Small intestine (tissue), 7 donors: ENCODE data around the gene CHST8. TPM values are rescaled to one million over a fixed set of nuclear protein-coding genes. Genes with fewer than 3 reads are reported as not detected.

Experiments used
- DNase-seq, 2 donors: peaks; one replicate each; pipeline versions ENCODE4 v3.0.0 to v3.0.0-alpha.2; 2013
- FAIRE-seq: peaks from 2 replicates; lab custom pipeline; 2012; peaks lifted over from hg19 to GRCh38; lab: Jason Lieb, UNC
- H3K27ac ChIP-seq, 3 donors: one replicate each; pipeline ENCODE4 v1.5.1; 2013; ENCODE audit warnings: low read length in 2 of 3, mild to moderate bottlenecking in 2 of 3, control low read depth in 1 of 3, inconsistent platforms in 1 of 3, low read depth in 1 of 3, moderate library complexity in 1 of 3
- H3K27me3 ChIP-seq, 3 donors: one replicate each; pipeline ENCODE4 v1.6.1; 2013; ENCODE audit warnings: low read length in 3 of 3, inconsistent platforms in 1 of 3; ENCODE audit not compliant: control insufficient read depth in 3 of 3, insufficient read depth in 3 of 3
- H3K36me3 ChIP-seq, 3 donors: one replicate each; pipeline ENCODE4 v1.6.1; 2013; ENCODE audit warnings: low read length in 3 of 3, inconsistent platforms in 1 of 3, low read depth in 1 of 3, mild to moderate bottlenecking in 1 of 3, moderate library complexity in 1 of 3; ENCODE audit not compliant: control insufficient read depth in 3 of 3, insufficient read depth in 2 of 3
- H3K4me1 ChIP-seq, 3 donors: one replicate each; pipeline ENCODE4 v1.6.1; 2013; ENCODE audit warnings: low read length in 2 of 3, inconsistent platforms in 1 of 3, low read depth in 1 of 3, mild to moderate bottlenecking in 1 of 3, moderate library complexity in 1 of 3; ENCODE audit not compliant: control insufficient read depth in 3 of 3, insufficient read depth in 2 of 3
- H3K4me3 ChIP-seq, 3 donors: one replicate each; pipeline ENCODE4 v1.5.1; 2013; ENCODE audit warnings: low read length in 3 of 3, control low read depth in 1 of 3, inconsistent platforms in 1 of 3, low read depth in 1 of 3, mild to moderate bottlenecking in 1 of 3, moderate library complexity in 1 of 3
- H3K9me3 ChIP-seq, 2 donors: one replicate each; pipeline ENCODE4 v1.6.1; 2013; ENCODE audit warnings: low read depth in 1 of 2, low read length in 1 of 2; ENCODE audit not compliant: control insufficient read depth in 2 of 2, insufficient read depth in 1 of 2
- WGBS, 3 donors: extraction: QIAGEN DNeasy Blood & Tissue Kit; methylation state at CpG; one replicate each; pipeline ENCODE4 v1.1.7; 2013; 5-methylcytosine and 5-hydroxymethylcytosine counted together
- polyA plus RNA-seq, 4 donors: library from polyadenylated mRNA; stranded (reverse) in 3 of 4; unstranded in 1 of 4; fragments of 200-250 nt in 3 of 4; fragments of 120-200 nt in 1 of 4; gene quantifications; one replicate each; pipeline versions ENCODE4 v1.2.1 to v1.2.3, GENCODE V29; 2013
- donor health status: healthy with polysubstance abuse.
- donor health status: control.
- donor health status: control.
- donor health status: Bipolar disorder and iron deficiency.
- donor health status: healthy.

The CHST8 gene
- polyA plus RNA-seq, 4 donors = 0.21 to 0.54 TPM; not detected in 2

- 21 to 53% (median 40%) methylated on average over 10 of the region's 10 CpGs for WGBS, 3 donors
- no peaks in the 10 kb centered on the region for H3K27me3 ChIP-seq
- H3K9me3 ChIP-seq = no peaks in the 10 kb centered on the region
- peaks cover 0 to 91% (median 4%) of the 10 kb centered on the region in 3 donors for H3K36me3 ChIP-seq
- peaks cover 3 to 13% (median 4%) of the 10 kb centered on the region in 3 donors for H3K4me1 ChIP-seq
- no peak for FAIRE-seq
- peak; percentile 96 to 99 for DNase-seq
- H3K27ac ChIP-seq = peak overlapping the region; percentile 68 to 80 (median 68)
- H3K4me3 ChIP-seq = no peak overlapping the region
Measured at GRCh38 chr19:33804021-33804799, 182.5 kb downstream of the CHST8 start.

- Histone ChIP-seq H3K36me3 (peaks cover 0 to 91% (median 4%) of the 10 kb centered on the region in 3 donors), H3K27ac (no peak overlapping the region), H3K4me3 (no peak overlapping the region), H3K4me1 (peaks cover 3 to 13% (median 4%) of the 10 kb centered on the region in 3 donors), H3K9me3 (no peaks in the 10 kb centered on the region), H3K27me3 (no peaks in the 10 kb centered on the region)
- FAIRE-seq (no peak), DNase-seq (no peak)
- WGBS, 3 donors = 84 to 92% (median 85%) methylated on average over 3 of the region's 3 CpGs
Measured at GRCh38 chr19:33805313-33805712, 183.6 kb downstream of the CHST8 start.

GRCh38 chr19:33805840-33806433 lies 184.2 kb downstream of the CHST8 start:
- 79 to 84% (median 81%) methylated on average over 9 of the region's 9 CpGs for WGBS, 3 donors
- H3K27ac ChIP-seq = no peak overlapping the region
- no peaks in the 10 kb centered on the region for H3K27me3 ChIP-seq

GRCh38 chr19:33806434-33806881 lies 184.7 kb downstream of the CHST8 start:
- peaks cover 3 to 13% (median 4%) of the 10 kb centered on the region in 3 donors for H3K4me1 ChIP-seq
- WGBS, 3 donors = 51 to 65% (median 57%) methylated on average over 8 of the region's 8 CpGs
- H3K27me3 ChIP-seq = no peaks in the 10 kb centered on the region
- H3K27ac ChIP-seq = no peak overlapping the region
- H3K4me3 ChIP-seq = no peak overlapping the region
- DNase-seq (peak in 1 of 2 donors; percentile 54), FAIRE-seq (no peak)
- H3K36me3 ChIP-seq = peaks cover 0 to 94% (median 0%) of the 10 kb centered on the region in 3 donors
- H3K9me3 ChIP-seq = no peaks in the 10 kb centered on the region

More at GRCh38 chr19:33805840-33806433, 184.2 kb downstream of the CHST8 start:
- no peak for FAIRE-seq
- Histone ChIP-seq H3K36me3 (peaks cover 0 to 94% (median 4%) of the 10 kb centered on the region in 3 donors), H3K9me3 (no peaks in the 10 kb centered on the region), H3K4me1 (peaks cover 3 to 13% (median 4%) of the 10 kb centered on the region in 3 donors), H3K4me3 (no peak overlapping the region)
- DNase-seq = no peak

- no peak overlapping the region for H3K4me3 ChIP-seq
- no peaks in the 10 kb centered on the region for H3K27me3 ChIP-seq
- 61 to 83% (median 66%) methylated on average over 1 of the region's 1 CpG for WGBS, 3 donors
- no peak for DNase-seq
- no peaks in the 10 kb centered on the region for H3K9me3 ChIP-seq
- FAIRE-seq = no peak
- H3K36me3 ChIP-seq = peaks cover 0 to 96% (median 0%) of the 10 kb centered on the region in 3 donors
- H3K27ac ChIP-seq = no peak overlapping the region
- peaks cover 3 to 13% (median 4%) of the 10 kb centered on the region in 3 donors for H3K4me1 ChIP-seq
Measured at GRCh38 chr19:33808399-33808798, 186.6 kb downstream of the CHST8 start.

- DNase-seq (no peak), FAIRE-seq (no peak)
- peaks cover 0 to 93% (median 0%) of the 10 kb centered on the region in 3 donors for H3K36me3 ChIP-seq
- no peak overlapping the region for H3K27ac ChIP-seq
- H3K4me1 ChIP-seq = no peaks in the 10 kb centered on the region
- WGBS, 3 donors = 84 to 87% (median 86%) methylated on average over 6 of the region's 6 CpGs
- H3K27me3 ChIP-seq = no peaks in the 10 kb centered on the region
- H3K4me3 ChIP-seq = no peak overlapping the region
- no peaks in the 10 kb centered on the region for H3K9me3 ChIP-seq
Measured at GRCh38 chr19:33809960-33810359, 188.2 kb downstream of the CHST8 start.

GRCh38 chr19:33810821-33811220 lies 189.1 kb downstream of the CHST8 start:
- no peak for DNase-seq
- 91 to 94% (median 94%) methylated on average over 11 of the region's 11 CpGs for WGBS, 3 donors
- Histone ChIP-seq H3K4me3 (no peak overlapping the region), H3K27me3 (no peaks in the 10 kb centered on the region), H3K9me3 (no peaks in the 10 kb centered on the region), H3K27ac (no peak overlapping the region), H3K4me1 (no peaks in the 10 kb centered on the region), H3K36me3 (peaks cover 0 to 84% (median 0%) of the 10 kb centered on the region in 3 donors)
- no peak for FAIRE-seq

- DNase-seq (no peak), FAIRE-seq (no peak)
- Histone ChIP-seq H3K9me3 (no peaks in the 10 kb centered on the region), H3K4me3 (no peak overlapping the region), H3K27ac (no peak overlapping the region), H3K36me3 (peaks cover 0 to 80% (median 0%) of the 10 kb centered on the region in 3 donors), H3K4me1 (no peaks in the 10 kb centered on the region), H3K27me3 (no peaks in the 10 kb centered on the region)
- WGBS, 3 donors = 96 to 97% (median 96%) methylated on average over 41 of the region's 41 CpGs
Measured at GRCh38 chr19:33811246-33811645, 189.5 kb downstream of the CHST8 start.
